ENCODE results near the gene RHBDF2. TPM values are rescaled to one million over a fixed set of nuclear protein-coding genes. Genes with fewer than 3 reads are reported as not detected.

Gene RHBDF2
- total and polyA plus RNA-seq, 7 experiments from 2014 or later = 2.9 to 119 (median 31.4) TPM

DNA sequence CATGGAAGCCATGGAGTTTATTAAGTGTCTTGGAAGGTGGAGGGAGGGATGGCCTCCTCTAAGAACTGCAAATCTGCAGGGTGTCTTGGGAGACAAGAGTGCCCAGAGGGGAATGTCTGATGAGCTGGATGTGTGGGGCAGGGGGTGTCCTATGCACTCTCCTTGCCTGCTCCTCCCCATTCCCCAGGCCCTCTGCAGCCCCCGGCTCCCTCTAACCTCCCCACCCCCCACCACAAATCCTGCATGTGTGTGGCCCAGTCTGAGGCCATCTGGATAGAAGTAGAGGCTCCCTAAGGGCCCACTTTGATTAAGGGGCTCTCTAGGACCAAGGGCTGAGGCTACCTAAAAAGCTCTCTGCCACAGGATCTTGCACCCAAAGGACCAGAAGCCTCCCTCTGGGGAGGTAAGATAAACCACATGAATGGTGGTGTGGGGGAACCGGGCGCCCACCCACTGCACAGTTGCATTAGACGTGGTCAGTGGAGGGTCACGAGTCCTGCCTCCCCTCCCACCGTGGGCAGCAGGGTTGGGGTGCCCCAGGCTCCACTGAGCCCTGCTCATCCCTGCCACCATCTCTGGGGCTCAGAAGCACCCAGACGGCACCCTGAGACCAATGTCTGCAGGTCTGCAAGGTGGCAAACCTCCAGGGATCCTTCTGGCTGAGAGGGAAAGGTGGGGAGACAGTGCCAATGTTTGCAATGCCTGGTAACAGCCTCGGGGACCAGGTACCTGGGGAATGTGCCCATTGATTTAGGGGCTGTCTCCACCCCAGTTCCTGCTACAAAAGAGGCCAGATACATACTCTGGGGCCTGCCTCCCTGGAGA is 33.2 kb downstream of the RHBDF2 start:
- DNase-seq = no peak
- intact Hi-C loops (cut with micrococcal nuclease) = loop anchor here (2.0 to 5.0 kb wide), 2 partner anchors 25 to 599 kb away; no protein-coding TSS in a partner anchor
- peaks cover 0 to 2% (median 0%) of the 10 kb centered on the region in 11 donors for H3K9me3 Mint-ChIP-seq
- ATAC-seq = no peak
- POLR2A ChIA-PET = interaction anchor here (0.6 to 1.3 kb wide), 3 partner anchors 35 to 98 kb away, joined by 3 to 5 read pairs (median 5); no protein-coding TSS in a partner anchor
- H3K27ac Mint-ChIP-seq = no peak overlapping the region
- Histone ChIP-seq H3K4me1 (ENCODE audit: control insufficient read depth in 2 of 2, insufficient read depth in 2 of 2, low read length in 2 of 2) (no peaks in the 10 kb centered on the region), H3K9me3 (ENCODE audit: control insufficient read depth in 2 of 3, low read length in 3 of 3) (no peaks in the 10 kb centered on the region), H3K27ac (ENCODE audit: low read depth, low read length) (no peak overlapping the region), H3K4me3 (ENCODE audit: low read length) (no peak overlapping the region), H3K36me3 (ENCODE audit: control insufficient read depth in 2 of 3, insufficient read depth in 3 of 3, low read length in 3 of 3) (peaks cover 0 to 25% (median 0%) of the 10 kb centered on the region in 3 experiments), H3K27me3 (ENCODE audit: control insufficient read depth in 2 of 2, insufficient read depth in 2 of 2, low read length in 2 of 2) (no peaks in the 10 kb centered on the region)
- peaks cover 0 to 7% (median 0%) of the 10 kb centered on the region in 5 donors for H3K36me3 Mint-ChIP-seq
- peaks cover 0 to 4% (median 0%) of the 10 kb centered on the region in 5 donors for H3K27me3 Mint-ChIP-seq
- no peak overlapping the region for H3K4me3 Mint-ChIP-seq
- CTCF ChIA-PET = interaction anchor here (0.5 to 2.7 kb wide), 8 partner anchors 9 to 571 kb away, joined by 3 to 45 read pairs (median 6); partner anchors contain the start of genes RHBDF2 and TRIM65
- H3K4me1 Mint-ChIP-seq = peaks cover 0 to 9% (median 4%) of the 10 kb centered on the region in 7 donors

DNA sequence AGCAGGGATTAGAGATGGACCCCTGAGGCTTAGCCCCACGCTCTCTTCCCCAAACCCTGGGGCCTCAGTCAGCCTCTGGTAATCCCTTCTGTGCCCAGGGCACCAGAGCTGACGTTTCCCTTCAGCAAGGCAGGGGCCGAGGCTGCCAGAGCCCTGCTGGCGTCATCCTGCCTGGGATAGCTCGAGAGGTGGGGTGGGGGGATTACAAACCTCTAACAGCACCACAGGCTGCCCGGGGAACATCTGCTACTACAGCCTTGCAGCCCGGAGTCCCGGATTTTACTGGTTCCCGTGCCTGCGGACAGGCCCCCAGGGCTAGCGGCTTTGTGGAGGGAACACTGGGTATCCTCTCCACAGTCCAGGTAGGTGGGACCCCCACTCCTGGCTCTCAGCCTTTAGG is 33.9 kb downstream of the RHBDF2 start, which contains the start of gene AANAT:
Gene AANAT, plus strand, starts transcription at position 238 of the 400 bp plus-strand sequence. CDS start 1,144 bp downstream, outside the sequence.
- intact Hi-C loops (cut with micrococcal nuclease) = loop anchor here (2.0 to 5.0 kb wide), 2 partner anchors 25 to 600 kb away; no protein-coding TSS in a partner anchor

DNA sequence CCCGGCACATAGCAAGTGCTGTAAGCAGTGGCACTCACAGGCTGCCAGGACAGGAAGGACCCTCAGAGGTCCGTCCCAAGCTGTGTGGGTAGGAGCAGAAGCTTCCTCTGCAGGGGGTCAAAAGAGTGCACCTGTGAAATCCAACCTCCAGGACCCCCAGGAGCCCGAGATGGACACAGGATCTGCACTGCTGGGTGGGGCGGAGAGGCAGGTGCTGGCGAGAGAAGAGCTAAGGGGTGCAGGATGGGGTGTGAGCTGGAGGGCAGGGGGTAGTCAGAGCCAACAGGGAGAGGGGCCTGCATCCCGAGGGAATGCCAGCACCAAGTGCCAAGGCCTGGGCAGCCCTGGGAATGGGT is 34.5 kb downstream of the RHBDF2 start:
- Mint-ChIP-seq H3K36me3 (peaks cover 0 to 4% (median 0%) of the 10 kb centered on the region in 5 donors), H3K27ac (no peak overlapping the region), H3K9me3 (peaks cover 0 to 2% (median 0%) of the 10 kb centered on the region in 11 donors), H3K27me3 (peaks cover 0 to 7% (median 0%) of the 10 kb centered on the region in 5 donors), H3K4me3 (no peak overlapping the region), H3K4me1 (peaks cover 0 to 9% (median 4%) of the 10 kb centered on the region in 7 donors)
- DNase-seq (no peak), ATAC-seq (no peak)
- CTCF ChIA-PET = interaction anchor here (0.6 to 2.7 kb wide), 13 partner anchors 10 to 120 kb away, joined by 3 to 45 read pairs (median 5); partner anchors contain the start of gene RHBDF2
- Histone ChIP-seq H3K27ac (ENCODE audit: low read depth, low read length) (no peak overlapping the region), H3K36me3 (ENCODE audit: control insufficient read depth in 2 of 3, insufficient read depth in 3 of 3, low read length in 3 of 3) (peaks cover 0 to 13% (median 0%) of the 10 kb centered on the region in 3 experiments), H3K9me3 (ENCODE audit: control insufficient read depth in 2 of 3, low read length in 3 of 3) (no peaks in the 10 kb centered on the region), H3K4me1 (ENCODE audit: control insufficient read depth in 2 of 2, insufficient read depth in 2 of 2, low read length in 2 of 2) (no peaks in the 10 kb centered on the region), H3K27me3 (ENCODE audit: control insufficient read depth in 2 of 2, insufficient read depth in 2 of 2, low read length in 2 of 2) (no peaks in the 10 kb centered on the region), H3K4me3 (ENCODE audit: low read length) (no peak overlapping the region)
- intact Hi-C loops (cut with micrococcal nuclease) = loop anchor here (1.0 to 5.0 kb wide), 6 partner anchors 26 to 601 kb away; no protein-coding TSS in a partner anchor
- POLR2A ChIA-PET = interaction anchor here (0.5 to 1.4 kb wide), 4 partner anchors 14 to 62 kb away, joined by 3 to 5 read pairs (median 4); partner anchors contain the start of gene UBE2O

More for the DNA sequence above, 33.9 kb downstream of the RHBDF2 start, which contains the start of gene AANAT:
- Mint-ChIP-seq H3K36me3 (peaks cover 0 to 5% (median 0%) of the 10 kb centered on the region in 5 donors), H3K9me3 (peaks cover 0 to 2% (median 0%) of the 10 kb centered on the region in 11 donors), H3K4me1 (peaks cover 0 to 9% (median 4%) of the 10 kb centered on the region in 7 donors), H3K4me3 (no peak within 1 kb of the TSS), H3K27me3 (peaks cover 0 to 4% (median 0%) of the 10 kb centered on the region in 5 donors), H3K27ac (peak within 1 kb of the TSS in 1 of 9 donors; percentile 63)
- POLR2A ChIA-PET = interaction anchor here (0.5 to 1.3 kb wide), 4 partner anchors 17 to 62 kb away, joined by 3 to 5 read pairs (median 4); no protein-coding TSS in a partner anchor
- H3K4me1 ChIP-seq (ENCODE audit: control insufficient read depth in 2 of 2, insufficient read depth in 2 of 2, low read length in 2 of 2) = no peaks in the 10 kb centered on the region
- H3K27ac ChIP-seq (ENCODE audit: low read depth, low read length) = no peak within 1 kb of the TSS
- H3K27me3 ChIP-seq (ENCODE audit: control insufficient read depth in 2 of 2, insufficient read depth in 2 of 2, low read length in 2 of 2) = no peaks in the 10 kb centered on the region
- ATAC-seq (no peak), DNase-seq (no peak)
- no peak within 1 kb of the TSS for H3K4me3 ChIP-seq (ENCODE audit: low read length)
- H3K9me3 ChIP-seq (ENCODE audit: control insufficient read depth in 2 of 3, low read length in 3 of 3) = no peaks in the 10 kb centered on the region
- H3K36me3 ChIP-seq (ENCODE audit: control insufficient read depth in 2 of 3, insufficient read depth in 3 of 3, low read length in 3 of 3) = peaks cover 0 to 19% (median 0%) of the 10 kb centered on the region in 3 experiments
- CTCF ChIA-PET = interaction anchor here (0.6 to 2.7 kb wide), 13 partner anchors 9 to 571 kb away, joined by 3 to 45 read pairs (median 5); partner anchors contain the start of genes RHBDF2 and TRIM65

DNA sequence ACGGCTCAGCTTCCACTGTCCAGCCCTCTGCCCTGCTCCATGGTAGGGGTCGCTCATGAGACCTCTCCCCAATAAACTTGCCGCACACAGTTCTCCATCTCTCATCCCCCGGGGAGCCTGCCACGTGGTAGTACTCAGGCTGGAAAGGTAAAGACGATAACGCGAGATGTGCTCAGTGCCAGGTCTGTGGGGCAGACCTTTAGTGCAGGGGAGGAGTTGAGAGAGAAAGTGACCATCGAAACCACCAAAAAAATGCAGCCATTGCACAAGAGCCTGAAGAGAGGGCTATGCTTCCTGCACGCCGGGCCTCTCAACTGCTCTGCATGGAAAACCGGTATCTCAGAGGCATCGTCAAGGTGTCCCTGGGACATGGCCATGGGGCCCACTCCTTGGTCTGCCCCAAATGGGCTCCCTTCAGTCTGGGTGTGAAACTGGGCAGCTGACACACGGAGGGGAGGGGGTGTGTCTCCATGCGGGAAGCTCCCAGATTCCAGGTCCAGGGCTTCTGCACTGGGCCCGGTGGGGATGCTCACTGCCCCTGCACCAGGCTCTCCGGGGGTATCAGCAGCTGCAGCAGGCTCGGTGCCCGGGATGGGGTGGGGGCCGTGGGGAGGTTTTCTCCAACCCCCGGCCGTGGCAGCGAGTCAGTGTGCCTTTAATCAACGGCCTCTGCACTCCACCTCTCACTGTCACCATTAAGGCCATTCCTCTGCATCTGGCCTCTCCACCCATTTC is 38.5 kb downstream of the RHBDF2 start:
- ChIA-PET CTCF (interaction anchor here (0.6 to 3.7 kb wide), 4 partner anchors 11 to 158 kb away, joined by 3 to 17 read pairs (median 6); no protein-coding TSS in a partner anchor), POLR2A (interaction anchor here (1.7 kb wide), 1 partner anchor 9 kb away, joined by 4 read pairs; the partner anchor contains the start of gene UBE2O)
- DNase-seq = no peak
- Histone ChIP-seq H3K27me3 (ENCODE audit: control insufficient read depth in 2 of 2, insufficient read depth in 2 of 2, low read length in 2 of 2) (no peaks in the 10 kb centered on the region), H3K4me3 (ENCODE audit: low read length) (no peak overlapping the region), H3K9me3 (ENCODE audit: control insufficient read depth in 2 of 3, low read length in 3 of 3) (no peaks in the 10 kb centered on the region), H3K36me3 (ENCODE audit: control insufficient read depth in 2 of 3, insufficient read depth in 3 of 3, low read length in 3 of 3) (no peaks in the 10 kb centered on the region), H3K4me1 (ENCODE audit: control insufficient read depth in 2 of 2, insufficient read depth in 2 of 2, low read length in 2 of 2) (no peaks in the 10 kb centered on the region), H3K27ac (ENCODE audit: low read depth, low read length) (no peak overlapping the region)
- no peak for ATAC-seq
- peaks cover 0 to 2% (median 0%) of the 10 kb centered on the region in 11 donors for H3K9me3 Mint-ChIP-seq
- no peak overlapping the region for H3K4me3 Mint-ChIP-seq
- peaks cover 0 to 10% (median 4%) of the 10 kb centered on the region in 7 donors for H3K4me1 Mint-ChIP-seq
- intact Hi-C loops (cut with micrococcal nuclease) = no loop called here
- H3K27me3 Mint-ChIP-seq = peaks cover 0 to 11% (median 0%) of the 10 kb centered on the region in 5 donors
- H3K36me3 Mint-ChIP-seq = no peaks in the 10 kb centered on the region
- H3K27ac Mint-ChIP-seq = no peak overlapping the region

DNA sequence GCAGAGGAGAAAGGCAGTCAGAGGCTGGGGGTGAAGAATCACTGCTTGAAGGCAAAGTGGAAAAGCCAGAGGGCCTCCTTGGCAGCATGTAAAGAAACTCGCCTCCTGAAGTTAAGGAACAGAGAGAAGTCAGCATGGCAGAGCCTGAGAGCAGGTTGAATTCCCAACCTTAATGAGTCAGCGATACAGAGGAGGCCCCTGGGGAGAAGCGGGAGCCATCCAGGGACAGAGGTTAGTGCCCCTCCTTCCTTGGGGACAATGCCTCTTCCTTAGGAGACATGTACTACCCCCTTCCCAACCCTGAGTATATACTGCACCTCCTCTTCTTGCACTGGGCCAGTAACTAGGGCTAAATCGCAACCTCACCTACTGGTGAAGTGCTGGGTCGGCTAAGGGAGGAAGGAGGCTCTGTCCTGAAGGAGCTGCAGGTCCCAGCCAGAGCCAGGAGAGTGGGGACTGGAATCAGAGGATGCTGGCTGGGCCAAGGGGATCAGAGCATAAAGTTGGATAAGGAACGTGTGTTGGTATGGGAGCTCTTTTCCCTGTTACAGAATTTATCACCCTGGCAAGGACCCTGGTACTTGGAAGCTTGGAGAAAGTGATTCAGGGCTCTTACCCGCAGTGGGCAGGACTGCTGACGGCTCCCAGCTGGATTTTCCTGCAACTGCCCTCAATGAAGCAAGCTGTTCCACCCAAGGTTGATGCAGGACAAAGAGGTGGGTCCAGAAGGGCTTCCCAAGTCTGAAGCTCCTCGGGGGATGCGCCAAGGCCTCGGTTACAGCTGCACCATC is 39.3 kb downstream of the RHBDF2 start:
- no peaks in the 10 kb centered on the region for H3K36me3 ChIP-seq (ENCODE audit: control insufficient read depth in 2 of 3, insufficient read depth in 3 of 3, low read length in 3 of 3)
- ChIA-PET CTCF (interaction anchor here (0.6 to 3.7 kb wide), 4 partner anchors 11 to 157 kb away, joined by 3 to 17 read pairs (median 6); no protein-coding TSS in a partner anchor), POLR2A (interaction anchor here (0.8 to 1.7 kb wide), 2 partner anchors 9 to 505 kb away, joined by 3 to 4 read pairs; partner anchors contain the start of gene UBE2O)
- H3K27ac ChIP-seq (ENCODE audit: low read depth, low read length) = no peak overlapping the region
- H3K4me1 Mint-ChIP-seq = peaks cover 0 to 10% (median 4%) of the 10 kb centered on the region in 7 donors
- ATAC-seq (no peak), DNase-seq (no peak)
- peaks cover 0 to 2% (median 0%) of the 10 kb centered on the region in 11 donors for H3K9me3 Mint-ChIP-seq
- H3K4me1 ChIP-seq (ENCODE audit: control insufficient read depth in 2 of 2, insufficient read depth in 2 of 2, low read length in 2 of 2) = no peaks in the 10 kb centered on the region
- no peaks in the 10 kb centered on the region for H3K36me3 Mint-ChIP-seq
- peak overlapping the region in 1 of 9 donors; percentile 7 for H3K27ac Mint-ChIP-seq
- H3K9me3 ChIP-seq (ENCODE audit: control insufficient read depth in 2 of 3, low read length in 3 of 3) = no peaks in the 10 kb centered on the region
- H3K4me3 Mint-ChIP-seq = no peak overlapping the region
- peaks cover 0 to 11% (median 0%) of the 10 kb centered on the region in 5 donors for H3K27me3 Mint-ChIP-seq
- no peaks in the 10 kb centered on the region for H3K27me3 ChIP-seq (ENCODE audit: control insufficient read depth in 2 of 2, insufficient read depth in 2 of 2, low read length in 2 of 2)
- intact Hi-C loops (cut with micrococcal nuclease) = no loop called here
- H3K4me3 ChIP-seq (ENCODE audit: low read length) = no peak overlapping the region

All from naive thymus-derived CD4-positive, alpha-beta T cell (primary cell).